Hematopoietic multipotent progenitor cell treated with erythropoietin and hydrocortisone succinate and interleukin-3 and kit ligand, for 8 days (in vitro differentiated cells): ENCODE results near the gene DENND2A.

Experiments
- DNase-seq: peaks from one replicate; pipeline ENCODE4 v3.0.0-alpha.2; 2015

Gene DENND2A

GRCh38 chr7:140617081-140617480 lies 23.5 kb downstream of the DENND2A start:
- DNase-seq = no peak

DNA sequence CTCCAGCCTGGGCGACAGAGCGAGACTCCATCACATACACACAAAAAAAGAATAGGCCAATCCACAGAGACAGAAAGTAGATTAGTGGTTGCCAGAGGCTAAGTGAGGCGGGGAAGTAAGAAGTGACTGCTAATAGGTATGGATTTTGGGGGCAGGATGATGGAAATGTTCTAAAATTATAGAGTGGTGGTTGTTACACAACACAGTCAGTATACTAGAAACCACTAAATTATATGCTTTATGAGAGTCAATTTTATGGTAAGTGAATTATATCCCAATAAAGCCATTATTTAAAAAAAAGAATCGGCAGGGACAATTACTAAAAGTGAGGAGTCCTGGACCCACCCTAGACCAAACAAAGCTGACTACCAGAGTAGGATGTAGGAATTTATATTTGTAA lies 24.3 kb downstream of the DENND2A start:
- DNase-seq = no peak

DNA sequence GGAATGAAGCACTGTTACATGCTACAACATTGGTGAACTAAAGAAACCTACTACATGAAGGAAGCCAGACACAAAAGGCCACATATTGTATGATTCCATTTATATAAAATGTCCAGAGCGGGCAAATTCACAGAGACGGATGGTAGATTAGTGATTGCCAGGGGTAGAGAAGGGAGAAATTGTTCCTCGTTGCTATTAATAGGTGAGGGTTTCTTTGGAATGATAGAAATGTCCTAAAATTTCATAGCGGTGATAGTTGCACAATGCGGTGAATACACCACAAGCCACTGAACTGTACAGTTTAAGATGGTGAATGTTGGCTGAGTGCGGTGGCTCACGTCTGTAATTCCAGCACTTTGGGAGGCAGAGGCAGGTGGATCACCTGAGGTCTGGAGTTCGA lies 29.0 kb downstream of the DENND2A start:
- no peak for DNase-seq

- no peak for DNase-seq
These were observed 30.1 kb downstream of the DENND2A start for GRCh38 chr7:140610204-140611165.

- no peak for DNase-seq
These were observed 31.0 kb downstream of the DENND2A start for GRCh38 chr7:140609646-140610045.

- DNase-seq = no peak
These were observed 33.1 kb downstream of the DENND2A start for GRCh38 chr7:140607441-140607989.

GRCh38 chr7:140605337-140605736 lies 35.3 kb downstream of the DENND2A start:
- DNase-seq = no peak

DNA sequence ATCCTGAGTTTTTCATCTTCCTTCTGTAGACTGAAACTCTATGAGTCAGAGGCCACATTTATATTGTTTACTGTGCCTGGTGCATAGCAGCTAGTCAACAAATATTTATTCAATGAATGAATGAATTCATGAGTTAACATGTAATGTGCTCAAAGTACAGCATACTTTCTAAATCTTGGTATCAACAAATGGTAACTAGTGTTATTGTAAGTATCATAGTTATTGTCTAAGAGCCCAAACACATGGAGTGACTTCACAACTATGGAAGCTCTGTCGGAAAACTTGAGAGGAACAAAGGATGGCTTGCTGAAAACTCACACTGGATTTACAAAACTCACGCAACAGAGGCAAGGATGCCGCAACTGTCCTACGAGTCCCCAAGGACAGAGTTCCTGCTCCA lies 35.9 kb downstream of the DENND2A start:
- DNase-seq = no peak

GRCh38 chr7:140604076-140604475 lies 36.5 kb downstream of the DENND2A start:
- no peak for DNase-seq

GRCh38 chr7:140601566-140602174 lies 38.9 kb downstream of the DENND2A start:
- DNase-seq = no peak

GRCh38 chr7:140600341-140600740 lies 40.3 kb downstream of the DENND2A start:
- DNase-seq = no peak

DNA sequence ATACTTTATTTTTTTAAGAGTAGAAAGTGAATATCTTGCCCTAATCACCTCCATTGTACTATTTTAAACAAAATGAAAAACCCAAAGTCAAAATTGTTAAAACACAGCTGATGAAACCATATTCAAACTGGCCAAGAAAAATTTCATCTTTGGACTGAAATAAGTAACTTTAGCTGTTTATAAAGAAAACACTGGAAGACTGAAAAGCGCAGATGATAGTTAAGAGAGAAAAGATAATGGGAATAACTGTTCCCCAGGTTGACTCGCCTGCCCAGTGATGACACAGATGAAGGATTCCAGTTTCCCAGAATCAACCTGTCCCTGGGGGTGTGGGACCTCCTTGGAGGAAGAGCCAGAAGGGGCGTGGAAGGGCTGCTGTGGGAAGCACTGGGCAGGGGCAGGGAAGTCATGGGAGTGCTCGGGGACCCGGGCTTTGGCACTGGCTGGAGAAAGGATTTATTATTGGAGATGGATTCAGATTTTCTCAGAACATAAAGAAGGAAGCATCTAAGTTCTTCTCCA lies 43.1 kb downstream of the DENND2A start:
- no peak for DNase-seq

DNA sequence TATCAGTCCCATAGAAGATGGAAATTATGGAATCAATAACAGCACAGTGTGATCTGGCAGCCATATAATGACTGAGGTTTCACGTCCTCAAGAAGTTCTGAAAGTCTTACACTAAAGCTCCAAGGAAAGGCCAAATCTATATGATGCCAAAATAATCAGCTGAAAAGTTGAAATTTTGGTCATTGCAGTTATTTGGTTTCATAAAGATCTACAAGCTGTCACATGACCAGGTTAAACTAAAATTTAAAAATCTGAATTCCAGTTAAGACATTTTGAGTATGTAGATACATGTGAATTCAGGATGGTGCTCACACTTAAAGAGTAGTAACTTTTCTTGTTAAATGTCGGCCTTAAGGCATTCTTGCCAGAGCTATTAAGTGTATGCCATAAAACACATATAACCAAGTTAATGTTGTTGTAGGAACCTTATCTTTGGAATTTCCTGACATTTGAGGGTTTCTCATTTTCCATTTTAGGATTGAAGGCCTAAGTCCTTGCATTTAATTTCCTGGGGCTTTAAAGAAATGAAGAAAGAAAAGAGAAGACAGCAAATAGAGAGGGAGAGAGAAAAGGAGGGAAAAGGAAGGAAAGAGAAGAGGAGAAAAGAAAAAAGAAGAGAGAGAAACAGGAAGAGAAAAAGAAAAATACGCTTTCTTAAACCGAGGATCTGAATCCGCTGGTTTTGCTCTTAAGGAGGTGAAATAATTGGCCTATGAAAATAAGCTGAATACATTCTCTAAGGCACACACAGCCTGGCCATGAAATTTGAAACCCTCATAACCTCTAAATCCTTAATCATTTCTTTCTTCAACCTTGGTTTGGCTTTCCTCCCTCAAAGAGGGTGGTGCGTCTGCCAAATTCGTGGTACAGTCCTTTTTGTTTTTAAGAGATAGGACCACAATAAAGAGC lies 43.8 kb downstream of the DENND2A start:
- DNase-seq = no peak

- no peak for DNase-seq
These were observed 45.0 kb downstream of the DENND2A start for GRCh38 chr7:140595468-140596092.

DNA sequence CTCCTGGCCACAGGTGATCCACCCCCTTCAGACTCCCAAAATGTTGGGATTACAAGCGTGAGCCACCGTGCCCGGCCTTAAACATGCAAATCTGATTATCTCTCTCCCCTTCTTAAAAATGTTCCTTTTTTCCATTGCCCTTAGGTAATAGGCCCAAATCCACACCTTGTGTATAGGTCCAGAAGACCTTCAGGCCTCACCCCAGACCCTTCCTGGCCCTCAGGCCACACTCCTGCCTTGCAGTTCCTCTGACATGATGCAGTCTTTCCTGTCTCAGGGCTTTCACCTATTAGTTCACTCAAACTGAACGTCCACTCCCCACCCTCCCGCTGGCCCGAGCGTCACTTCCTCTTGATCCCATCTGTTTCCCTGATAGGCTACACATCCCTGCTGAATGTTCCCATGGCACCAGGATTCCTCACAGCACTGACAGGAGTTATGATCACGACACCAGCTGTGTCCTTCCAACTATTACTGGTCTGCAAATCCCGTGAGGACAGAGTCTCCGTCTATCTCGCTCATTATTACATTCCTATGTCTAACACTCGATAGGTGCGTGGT lies 46.4 kb downstream of the DENND2A start:
- DNase-seq = no peak

DNA sequence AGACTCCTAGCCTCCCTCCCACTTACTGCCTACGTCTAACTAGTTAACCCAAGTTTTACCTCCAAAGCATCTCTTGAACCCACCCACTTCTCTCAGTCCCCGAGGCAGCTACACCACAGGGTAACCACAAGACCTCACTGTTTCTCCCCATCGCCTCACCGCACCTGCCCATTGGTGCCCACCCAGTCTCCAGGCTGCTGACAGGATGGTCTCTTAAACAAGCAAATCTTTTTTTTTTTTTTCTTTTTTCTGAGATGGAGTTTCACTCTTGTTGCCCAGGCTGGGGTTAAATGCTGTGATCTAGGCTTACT lies 47.0 kb downstream of the DENND2A start:
- no peak for DNase-seq

DNA sequence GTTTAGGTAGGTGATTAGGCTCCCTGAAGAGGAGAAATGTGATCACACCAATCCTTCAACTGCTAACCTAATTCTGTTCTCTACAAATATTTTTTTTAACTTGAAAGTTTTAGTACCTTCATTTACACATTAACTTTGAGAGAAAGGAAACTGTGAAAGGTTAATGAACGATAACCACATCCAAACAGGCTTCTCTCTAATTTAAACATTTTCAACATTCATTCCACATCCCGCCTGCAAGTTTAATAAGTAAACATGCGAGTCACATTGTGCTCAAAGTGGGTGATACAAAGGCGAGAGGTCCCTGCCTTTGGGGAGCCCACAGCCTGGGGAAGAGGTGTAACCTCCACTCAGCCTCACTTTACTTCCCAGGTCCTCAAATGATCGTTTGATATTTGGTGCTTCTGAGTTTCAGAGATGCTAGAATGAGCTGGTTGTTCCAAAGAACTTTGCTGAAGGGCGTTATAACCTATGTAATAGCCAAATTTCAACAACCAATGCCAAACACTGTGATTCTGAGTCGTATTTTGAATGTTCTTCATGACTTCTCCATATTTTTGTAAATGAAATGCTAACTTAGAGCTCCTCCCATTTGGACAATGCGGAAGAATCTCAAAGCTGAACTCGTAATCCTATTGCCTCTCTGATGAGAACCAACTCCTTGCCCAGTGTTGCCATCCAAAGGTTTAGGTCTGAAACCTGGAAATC lies 47.5 kb downstream of the DENND2A start:
- DNase-seq = no peak

DNA sequence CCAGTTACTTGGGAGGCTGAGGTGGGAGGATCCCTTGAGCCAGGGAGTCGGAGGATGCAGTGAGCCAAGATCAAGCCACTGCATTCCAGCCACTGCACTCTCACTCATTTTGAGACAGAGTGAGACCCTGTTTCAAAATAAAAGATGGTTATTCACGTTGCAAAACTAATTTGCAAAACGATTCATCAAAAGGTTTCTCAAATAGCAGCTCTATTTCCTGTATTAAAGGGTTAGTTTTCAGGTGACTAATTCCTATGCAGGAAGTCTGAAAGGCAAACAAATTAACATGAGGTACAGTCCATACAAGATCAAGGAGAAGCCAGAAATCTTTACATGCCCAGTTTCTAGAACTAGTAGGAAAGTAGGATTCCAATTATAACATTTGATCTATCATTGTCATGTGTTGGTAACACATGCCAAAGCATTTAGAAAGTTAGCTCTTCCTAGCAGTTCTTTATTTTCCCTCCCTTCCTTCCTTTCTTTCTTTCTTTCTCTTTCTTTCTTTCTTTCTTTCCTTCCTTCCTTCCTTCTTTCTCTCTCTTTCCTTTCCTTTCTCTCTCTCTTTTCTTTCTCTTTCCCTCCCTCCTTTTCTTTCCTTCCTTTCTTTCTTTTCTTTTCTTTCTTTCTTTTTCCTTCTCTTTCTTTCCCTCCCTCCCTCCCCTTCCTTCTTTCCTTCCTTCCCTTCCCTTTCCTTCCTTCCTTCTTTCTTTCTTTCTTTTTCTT lies 49.3 kb downstream of the DENND2A start:
- DNase-seq = no peak

DNA sequence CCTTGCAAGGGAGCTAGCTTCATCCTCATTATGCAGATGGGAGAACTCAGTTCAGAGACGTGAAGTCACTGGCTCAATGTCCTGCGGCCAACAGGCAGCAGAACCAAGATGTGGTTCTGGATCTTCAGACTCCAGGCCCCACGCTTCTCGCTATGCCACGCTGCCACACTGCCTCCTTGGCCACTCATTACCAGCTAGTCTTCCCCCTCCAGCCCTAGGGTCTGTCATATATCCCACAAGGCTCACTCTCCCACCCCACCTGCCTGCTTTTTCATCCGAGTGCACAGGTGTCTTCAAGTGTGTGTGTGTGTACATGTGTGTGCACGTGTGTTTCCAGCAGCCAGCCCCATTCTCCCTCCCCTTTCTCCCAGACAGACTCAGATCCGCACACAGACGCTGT lies 53.4 kb downstream of the DENND2A start:
- no peak for DNase-seq

DNA sequence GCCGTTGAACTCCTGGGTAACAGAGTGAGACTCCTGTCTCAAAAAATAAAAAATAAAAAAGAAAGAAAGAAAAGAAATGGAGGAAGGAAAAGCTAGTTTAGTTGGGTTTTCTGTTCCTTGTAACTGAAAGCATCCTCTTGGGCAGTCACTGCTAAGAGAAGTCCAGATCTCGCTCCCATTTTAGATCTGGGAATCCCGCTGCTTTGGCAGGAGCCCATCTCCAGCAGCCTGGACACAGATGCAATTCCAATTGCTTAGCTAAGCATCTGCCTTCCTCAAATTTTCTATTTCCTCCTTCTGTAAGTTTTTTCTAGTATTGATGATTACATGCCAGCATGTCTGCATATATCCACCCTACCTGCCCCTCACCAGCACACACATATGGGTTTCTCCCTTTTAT lies 54.1 kb downstream of the DENND2A start:
- DNase-seq = no peak

DNA sequence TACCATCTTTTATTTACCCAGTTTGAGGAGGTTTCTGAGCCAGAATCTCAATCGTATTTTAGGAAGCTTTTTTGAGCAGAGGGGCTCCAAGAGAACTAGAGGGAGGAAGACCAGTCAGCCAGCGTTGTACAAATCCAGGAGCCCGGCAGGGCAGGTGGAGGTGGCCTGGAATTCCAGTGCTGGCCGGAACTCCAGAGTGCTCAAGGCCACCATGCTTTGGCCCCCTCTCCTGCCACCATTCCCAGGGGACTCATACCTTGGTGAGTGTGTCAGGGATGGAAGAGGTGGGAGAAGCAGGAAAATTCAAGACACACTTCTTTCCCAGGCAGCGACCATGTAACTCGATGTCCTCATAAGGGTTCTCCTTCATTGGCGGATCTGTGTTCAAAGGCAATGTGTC lies 55.3 kb downstream of the DENND2A start:
- no peak for DNase-seq
